Hematopoietic multipotent progenitor cell treated with erythropoietin and hydrocortisone succinate and interleukin-3 and kit ligand, for 6 days (in vitro differentiated cells): ENCODE measurements around the gene ZNF770.
"Not testable (repeated sequence)": the region's sequence is repeated elsewhere in the genome, so short reads cannot be mapped to it uniquely, and the experiment has no call there.

Source experiments
- DNase-seq: peaks from one replicate; pipeline ENCODE4 v3.0.0-alpha.2; 2015

The ZNF770 gene

DNA sequence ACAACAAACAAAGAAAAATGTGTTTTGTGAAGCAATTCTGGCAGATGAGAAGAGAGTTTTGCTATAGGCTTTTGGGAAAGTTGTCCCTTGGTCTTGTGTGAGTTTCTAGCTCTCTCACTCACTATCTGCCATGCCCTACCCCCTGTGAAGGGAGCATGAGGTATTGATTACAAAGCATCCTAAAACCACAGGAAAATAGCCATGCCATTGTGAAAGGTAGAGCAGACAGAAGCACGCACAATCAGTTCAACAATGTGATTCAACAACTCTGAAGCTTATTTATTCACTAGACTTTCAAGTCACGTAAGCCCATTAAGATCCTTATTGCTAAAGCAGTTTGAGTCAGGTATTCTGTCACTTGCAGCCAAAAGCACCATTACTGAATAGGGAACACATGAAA, 12.0 kb downstream of the ZNF770 start:
- no peak for DNase-seq

DNA sequence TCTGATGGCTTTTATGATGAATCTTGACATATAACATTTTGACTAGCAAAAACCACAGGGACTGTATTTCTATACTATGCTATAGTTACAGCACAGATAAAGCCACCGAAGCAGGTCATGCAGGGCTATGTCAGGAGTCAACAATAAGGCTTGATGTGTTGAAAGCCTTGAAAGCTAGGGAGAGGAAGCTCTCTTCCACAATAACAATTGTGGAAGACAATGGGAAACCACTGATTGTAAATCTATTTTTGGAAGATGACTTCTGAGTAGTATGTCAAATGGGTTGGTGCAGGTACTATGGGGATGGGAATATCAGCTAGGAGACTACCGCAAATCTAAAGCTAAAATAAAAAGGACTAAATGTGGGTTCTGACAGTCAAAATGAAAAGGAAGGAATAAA, 14.6 kb downstream of the ZNF770 start:
- DNase-seq = no peak

DNA sequence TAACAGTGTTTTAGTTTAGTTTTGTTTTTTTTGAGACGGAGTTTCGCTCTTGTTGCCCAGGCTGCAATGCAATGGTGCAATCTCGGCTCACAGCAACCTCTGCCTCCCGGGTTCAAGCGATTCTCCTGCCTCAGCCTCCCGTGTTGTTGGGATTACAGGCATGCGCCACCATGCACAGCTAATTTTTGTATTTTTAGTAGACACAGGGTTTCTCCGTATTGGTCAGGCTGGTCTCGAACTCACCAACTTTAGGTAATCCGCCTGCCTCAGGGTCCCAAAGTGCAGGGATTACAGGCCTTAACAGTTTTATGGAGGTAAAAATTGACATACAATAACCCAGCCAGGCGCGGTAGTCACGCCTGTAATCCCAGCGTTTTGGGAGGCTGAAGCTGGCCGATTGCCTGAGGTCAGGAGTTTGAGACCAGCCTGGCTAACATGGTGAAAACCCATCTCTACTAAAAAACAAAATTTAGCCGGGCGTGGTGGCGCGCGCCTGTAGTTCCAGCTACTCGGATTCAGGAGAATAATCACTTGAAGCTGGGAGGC, 17.9 kb downstream of the ZNF770 start:
- not testable (repeated sequence) for DNase-seq

DNA sequence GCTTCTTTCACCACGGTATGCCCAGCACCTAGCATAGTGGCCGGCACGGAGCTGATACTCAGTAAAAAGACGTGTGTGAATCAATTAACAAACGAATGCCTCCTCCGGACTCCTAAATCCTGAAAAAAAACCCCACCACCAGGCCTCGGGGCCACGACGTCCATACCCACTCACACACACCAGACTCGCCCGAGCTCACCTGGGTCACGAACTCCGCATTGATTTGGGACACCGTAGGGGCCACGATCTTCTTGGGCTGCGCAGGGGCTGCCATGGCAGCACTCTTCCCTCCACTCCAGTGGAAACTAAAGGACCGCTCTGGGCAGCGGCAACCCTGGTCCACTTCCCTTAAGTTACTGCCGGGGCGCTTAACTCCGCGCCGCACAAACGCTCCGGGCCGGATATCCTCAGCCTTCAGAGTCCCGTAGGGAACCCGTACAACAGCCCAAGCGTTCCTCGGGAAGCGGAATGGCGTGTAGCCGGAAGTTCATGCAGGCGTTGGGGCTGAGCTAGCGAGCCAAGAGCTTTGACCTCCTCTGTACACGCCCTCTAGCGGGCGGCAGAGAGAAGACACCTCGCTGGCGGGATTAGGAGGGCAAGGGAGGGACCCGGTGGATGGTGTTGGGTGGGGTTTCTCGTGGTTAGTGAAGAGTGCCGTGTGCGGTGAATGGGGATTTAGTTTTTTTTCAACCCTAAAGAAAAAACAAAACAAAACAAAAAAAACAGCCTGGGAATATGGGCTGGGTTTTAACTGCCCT, 18.6 kb downstream of the ZNF770 start, which contains the start of gene AQR:
Gene AQR, minus strand, starts transcription at position 403 of the 758 bp plus-strand sequence. Its CDS starts 129 bp downstream, at position 274.
- DNase-seq = peak; percentile 99

DNA sequence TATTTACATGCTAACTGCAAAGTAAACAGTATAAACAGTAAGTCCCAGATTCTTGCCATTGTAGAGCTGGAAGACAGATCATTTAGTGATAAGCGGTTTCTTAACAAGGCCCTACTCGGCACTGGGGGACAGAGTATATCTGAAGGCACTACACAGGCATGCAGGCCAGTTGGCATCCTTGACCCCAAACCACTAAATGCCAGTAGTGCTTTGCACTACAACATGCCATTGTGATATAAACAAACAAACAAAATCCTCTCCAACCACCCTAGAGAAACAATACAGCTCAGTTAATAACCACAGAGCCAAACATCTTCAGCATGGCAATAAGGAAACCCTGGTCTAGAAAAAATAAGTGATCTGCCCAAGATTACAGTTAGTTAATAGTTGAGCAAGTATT, 23.8 kb downstream of the ZNF770 start:
- DNase-seq = no peak

DNA sequence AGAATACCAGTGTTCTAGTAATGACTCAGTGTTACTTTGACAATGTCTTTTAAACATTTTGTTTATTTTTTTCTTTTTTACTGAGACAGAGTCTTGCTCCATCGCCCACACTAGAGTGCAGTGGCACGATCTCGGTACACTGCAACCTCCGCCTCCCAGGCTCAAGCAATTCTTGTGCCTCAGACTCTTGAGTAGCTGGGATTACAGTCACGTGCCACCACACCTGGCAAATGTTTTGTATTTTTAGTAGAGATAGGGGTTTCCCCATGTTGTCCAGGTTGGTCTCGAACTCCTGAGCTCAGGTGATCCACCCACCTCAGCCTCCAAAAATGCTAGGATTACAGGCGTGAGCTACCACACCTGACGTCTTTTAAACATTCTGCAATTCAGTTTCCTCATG, 34.2 kb downstream of the ZNF770 start:
- DNase-seq = no peak

DNA sequence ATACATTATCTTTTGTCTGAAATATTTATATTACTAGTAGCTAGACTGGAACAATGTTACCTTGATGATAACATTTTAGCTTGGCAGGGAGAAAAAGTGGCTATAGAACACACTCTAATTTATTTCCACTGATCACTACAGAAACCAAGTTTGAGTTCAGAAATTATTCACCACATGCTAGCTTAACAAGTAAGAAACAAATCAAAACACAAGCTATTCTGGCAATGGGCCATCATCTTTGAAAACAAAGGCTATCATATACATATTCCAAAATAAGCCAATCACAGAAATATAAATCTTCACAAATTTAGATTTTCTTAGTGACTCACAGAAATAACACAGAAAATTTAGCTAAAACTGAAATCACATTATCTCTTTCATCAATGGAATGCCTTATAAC, 35.6 kb downstream of the ZNF770 start:
- DNase-seq = no peak

DNA sequence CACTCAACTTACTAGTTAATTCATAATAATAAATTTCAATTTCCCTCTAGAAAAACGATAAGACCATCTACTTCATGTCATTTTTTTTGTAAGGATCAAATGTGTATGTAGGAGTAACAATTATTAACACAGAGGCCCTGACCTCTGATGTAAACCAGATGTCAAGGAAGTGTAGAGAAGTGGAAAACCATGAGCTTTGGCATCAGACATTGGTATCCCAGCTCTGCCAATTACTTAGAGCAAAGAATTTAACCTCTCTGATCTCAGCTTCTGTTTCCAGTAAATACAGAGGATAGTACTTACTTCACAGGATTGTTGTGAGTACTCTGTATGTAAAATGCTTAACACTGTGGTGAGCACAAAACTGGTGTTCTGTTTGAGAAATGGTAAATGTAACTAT, 36.1 kb downstream of the ZNF770 start:
- DNase-seq = no peak

DNA sequence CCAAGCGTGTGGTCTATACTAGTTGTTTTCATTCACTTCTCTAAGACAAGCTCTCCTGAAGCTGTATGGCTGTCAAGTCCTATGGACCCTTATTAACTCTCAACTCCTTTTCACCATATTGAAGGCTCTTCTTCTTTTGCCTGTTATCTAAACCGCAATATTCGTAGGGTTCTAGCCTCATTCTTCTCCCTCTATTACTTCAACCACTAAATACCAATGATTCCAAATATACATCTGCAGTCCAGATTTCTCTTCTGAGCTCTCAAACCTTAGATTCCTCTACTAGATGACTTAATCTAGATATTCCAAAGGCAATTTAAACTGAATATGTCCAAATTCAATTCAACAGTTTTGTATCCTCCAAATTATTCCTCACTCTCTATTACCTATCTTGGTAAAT, 43.2 kb downstream of the ZNF770 start:
- no peak for DNase-seq

DNA sequence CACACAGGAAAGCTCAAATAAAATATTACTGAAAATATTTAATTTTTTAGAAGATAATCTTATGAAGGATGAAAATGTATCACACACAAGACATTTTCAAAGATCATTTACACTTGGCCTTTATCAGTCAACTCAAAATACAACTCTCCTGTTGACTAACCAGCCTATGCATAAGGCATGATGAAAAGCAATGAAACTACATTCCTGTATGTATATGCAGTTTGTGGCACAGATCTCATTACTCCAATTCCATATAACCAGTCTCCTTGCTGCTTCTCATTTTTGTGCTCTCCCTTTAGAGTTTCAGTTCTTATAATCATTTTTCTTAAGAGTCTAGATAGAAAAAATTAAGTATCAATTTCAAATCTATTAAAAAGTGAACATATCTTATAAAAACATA, 44.4 kb downstream of the ZNF770 start:
- DNase-seq = no peak

DNA sequence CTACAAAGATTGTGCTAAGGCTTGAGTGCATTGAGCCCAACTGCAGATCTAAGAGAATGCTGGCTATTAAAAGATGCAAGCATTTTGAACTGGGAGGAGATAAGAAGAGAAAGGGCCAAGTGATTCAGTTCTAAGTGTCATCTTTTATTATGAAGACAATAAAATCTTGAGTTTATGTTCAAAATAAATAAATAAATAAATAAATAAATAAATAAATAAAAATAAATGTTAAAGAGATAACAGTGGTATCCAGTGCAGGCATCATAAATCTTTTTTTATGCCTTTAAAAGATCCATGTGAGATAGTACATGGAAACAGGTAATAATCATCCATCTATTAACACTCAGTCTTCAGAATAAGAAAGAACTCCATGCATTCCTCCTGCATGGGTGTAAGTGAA, 44.8 kb downstream of the ZNF770 start:
- DNase-seq = not testable (repeated sequence)

DNA sequence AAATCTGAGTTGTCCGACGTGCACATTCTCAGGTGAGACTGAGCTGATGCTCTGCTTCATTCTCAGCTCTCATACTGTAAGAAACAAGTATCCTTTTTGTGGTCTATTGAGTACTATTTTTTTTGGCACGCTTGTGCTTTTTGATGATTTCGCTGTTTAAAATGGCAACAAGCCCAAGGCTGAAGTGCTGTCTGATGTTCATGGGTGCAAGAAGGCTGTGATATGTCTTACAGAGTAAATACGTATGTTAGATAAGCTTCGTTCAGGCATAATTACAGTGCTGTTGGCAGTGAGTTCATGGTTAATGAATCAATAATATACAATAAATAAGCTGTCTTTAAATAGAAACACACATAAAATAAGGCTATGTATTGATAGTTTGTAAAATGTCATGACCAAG, 45.7 kb downstream of the ZNF770 start:
- no peak for DNase-seq

DNA sequence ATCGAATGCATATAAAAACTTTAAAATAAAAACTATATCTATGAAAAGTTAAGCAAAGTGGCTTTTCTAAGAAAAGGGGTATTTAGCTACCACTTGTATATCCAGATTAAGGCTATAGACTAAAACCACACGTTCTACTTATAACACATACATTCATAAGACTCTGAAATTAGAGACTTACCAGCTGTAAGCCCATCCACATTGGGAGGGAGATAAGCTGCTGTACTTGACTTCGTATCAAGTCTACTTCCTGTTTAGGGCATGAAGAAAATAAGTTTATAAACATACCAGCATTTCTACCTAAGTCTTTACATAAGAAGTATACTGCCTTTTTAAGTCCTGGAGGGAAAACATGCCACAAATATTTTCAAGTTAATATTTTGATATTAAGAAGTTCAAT, 46.3 kb downstream of the ZNF770 start:
- DNase-seq = peak; percentile 50

DNA sequence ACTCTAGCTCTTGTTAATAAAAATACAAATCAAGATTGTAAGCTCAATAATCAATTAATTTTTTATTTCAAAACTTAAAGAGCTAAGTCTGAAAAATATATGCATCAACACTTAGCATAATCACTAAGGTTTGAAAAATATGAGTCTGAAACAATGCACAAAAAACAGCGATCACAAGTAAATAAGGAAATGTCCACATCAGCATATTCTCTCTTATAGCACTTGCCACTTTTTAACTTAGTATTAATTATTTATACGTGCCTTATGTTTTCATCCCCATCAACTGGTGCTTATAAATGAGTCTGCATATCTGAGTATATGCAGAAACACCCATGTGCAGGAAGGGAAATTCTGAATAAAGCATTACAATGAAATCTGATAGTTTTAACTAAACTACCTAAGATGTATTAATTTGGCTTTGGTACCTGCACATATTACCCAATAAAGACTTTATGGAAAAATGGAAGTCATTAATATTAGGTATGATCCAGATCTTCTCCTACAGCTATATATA, 46.8 kb downstream of the ZNF770 start:
- DNase-seq = no peak

DNA sequence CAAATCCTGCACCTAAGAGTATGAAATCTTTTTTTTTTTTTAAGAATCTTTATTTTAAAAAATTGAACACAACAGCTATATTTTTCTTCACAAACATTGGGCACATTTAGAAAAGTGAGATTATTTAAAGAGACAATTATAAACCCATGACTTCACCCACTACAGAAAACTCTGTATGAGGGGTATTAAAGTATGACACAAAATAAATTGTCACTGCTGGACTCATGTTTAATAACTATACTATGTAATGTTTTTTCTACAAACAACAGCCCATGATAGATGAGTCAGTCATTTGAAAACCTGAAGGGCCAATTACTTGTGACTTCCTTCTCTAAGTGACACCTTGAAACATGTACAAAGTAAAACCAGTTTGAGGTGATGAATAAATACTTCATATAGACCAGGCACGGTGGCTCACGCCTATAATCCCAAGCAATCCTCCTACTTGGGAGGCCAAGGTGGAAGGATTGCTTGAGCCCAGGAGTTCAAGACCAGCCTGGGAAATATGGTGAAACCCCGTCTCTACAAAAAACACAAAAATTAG, 54.6 kb downstream of the ZNF770 start:
- DNase-seq = no peak

DNA sequence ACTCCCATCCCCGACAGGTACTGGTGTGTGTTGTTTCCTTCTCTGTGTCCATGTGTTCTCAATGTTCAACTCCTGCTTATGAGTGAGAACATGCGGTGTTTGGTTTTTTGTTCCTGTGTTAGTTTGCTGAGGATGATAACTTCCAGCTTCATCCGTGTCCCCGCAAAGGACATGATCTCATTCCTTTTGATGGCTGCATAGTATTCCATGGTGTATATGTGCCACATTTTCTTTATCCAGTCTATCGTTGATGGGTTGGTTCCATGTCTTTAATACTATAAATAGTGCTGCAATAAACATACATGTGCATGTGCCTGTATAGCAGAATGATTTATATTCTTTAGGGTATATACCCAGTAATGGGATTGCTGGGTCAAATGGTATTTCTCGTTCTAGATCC, 59.7 kb downstream of the ZNF770 start:
- not testable (repeated sequence) for DNase-seq
